Activated naive CD8-positive, alpha-beta T cell (primary cell): ENCODE results near the gene LZTR1.
A peak's percentile ranks its signal among the peaks of the same experiment; 100 is the strongest.

Source experiments
- H3K27ac Mint-ChIP-seq: one replicate; pipeline ENCODE4 v1.8.0; 2021; ENCODE audit warnings: mixed read lengths
- H3K27me3 Mint-ChIP-seq: one replicate; pipeline ENCODE4 v1.8.0; 2021; ENCODE audit warnings: mixed read lengths
- H3K36me3 Mint-ChIP-seq: one replicate; pipeline ENCODE4 v1.8.0; 2021; ENCODE audit warnings: mixed read lengths
- H3K4me1 Mint-ChIP-seq: one replicate; pipeline ENCODE4 v1.8.0; 2021; ENCODE audit warnings: low read depth, mixed read lengths
- H3K4me3 Mint-ChIP-seq: one replicate; pipeline ENCODE4 v1.8.0; 2021; ENCODE audit warnings: mild to moderate bottlenecking, mixed read lengths
- H3K9me3 Mint-ChIP-seq: one replicate; pipeline ENCODE4 v1.8.0; 2021; ENCODE audit warnings: low read depth, mixed read lengths

LZTR1 gene

DNA sequence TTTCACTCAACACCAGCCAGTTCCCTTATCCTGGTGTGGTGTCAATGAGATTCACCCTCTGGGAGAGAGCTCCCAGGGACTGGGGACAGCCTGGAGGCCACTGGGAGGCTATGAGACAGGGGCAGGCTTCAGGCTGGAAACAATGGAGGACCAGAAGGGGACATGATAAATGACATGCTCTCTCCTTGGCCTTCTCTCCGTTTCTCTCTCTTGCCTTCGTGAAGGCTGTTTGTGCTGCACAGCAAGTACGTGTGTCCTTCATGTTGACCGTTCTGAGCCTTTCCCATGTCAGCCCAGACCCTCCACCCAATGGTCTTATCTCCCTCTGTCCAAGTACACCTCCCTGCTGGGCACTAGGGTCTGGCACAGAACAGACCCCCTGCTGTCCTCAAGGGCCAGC lies 1.6 kb upstream of the LZTR1 start:
- Mint-ChIP-seq H3K4me1 (peaks cover 38% of the 10 kb centered on the region), H3K27me3 (no peaks in the 10 kb centered on the region), H3K36me3 (peaks cover 4% of the 10 kb centered on the region), H3K4me3 (peak overlapping the region; percentile 94), H3K9me3 (no peaks in the 10 kb centered on the region), H3K27ac (no peak overlapping the region)

DNA sequence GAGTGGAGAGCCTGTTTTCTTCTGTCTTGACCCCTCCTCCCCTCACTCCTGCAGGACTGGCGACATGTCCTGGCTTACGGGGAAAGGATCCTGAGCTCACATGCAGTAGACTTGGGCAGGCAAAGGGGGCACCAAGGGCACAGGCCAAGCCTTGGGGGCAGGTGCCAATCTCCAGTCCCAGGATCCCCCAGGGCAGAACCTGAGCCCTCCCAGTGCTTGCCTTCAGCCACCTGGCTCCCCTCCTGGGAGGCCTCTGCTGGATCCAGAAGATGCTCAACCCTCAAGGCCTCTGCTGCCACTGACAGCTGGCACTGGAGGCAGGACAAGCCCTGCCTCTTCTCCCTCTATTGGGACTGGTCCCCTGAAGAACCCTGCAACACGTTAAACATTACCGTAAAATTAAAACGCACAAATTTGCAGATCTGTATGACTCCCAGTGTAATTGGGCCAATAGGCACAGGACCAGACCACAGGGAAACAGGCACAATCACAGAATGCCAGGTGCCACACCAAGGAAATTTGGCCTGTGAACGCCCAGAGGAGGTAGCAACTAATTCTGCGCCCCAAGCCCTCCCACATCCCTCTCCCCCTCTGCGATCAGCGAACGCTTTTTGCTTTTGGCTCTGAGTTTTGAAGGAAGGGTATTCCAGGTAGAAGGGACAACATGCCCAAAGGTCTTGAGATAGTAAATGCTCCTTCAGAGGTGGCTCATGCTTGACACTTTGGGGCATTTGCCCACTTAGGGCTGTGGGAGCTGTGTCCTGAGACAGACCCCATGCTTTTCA lies 967 bp upstream of the LZTR1 start:
- H3K9me3 Mint-ChIP-seq, result no peaks in the 10 kb centered on the region
- H3K27me3 Mint-ChIP-seq, result no peaks in the 10 kb centered on the region
- H3K4me1 Mint-ChIP-seq, result peaks cover 38% of the 10 kb centered on the region
- H3K4me3 Mint-ChIP-seq, result peak overlapping the region; percentile 94
- peaks cover 4% of the 10 kb centered on the region for H3K36me3 Mint-ChIP-seq
- H3K27ac Mint-ChIP-seq, result peak overlapping the region; percentile 95

DNA sequence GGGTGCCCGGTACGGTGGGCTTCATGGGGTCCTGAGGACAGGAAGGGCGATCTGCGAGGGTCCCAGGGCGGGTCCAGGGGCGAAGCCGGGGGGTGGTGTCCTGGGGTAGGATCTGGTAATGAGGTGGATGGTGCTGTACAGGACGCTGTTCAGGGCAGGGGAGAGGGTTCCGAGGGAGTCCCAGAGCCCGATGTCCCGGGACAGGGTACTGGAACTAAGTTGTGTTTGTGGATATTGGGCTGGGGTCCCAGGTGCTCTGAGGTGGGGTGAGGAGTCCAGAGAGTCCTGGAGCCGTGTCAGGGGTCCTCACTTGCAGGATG lies 426 bp downstream of the LZTR1 start:
- Mint-ChIP-seq H3K4me1 (peaks cover 38% of the 10 kb centered on the region), H3K27ac (peak overlapping the region; percentile 87), H3K4me3 (peak overlapping the region; percentile 94), H3K9me3 (no peaks in the 10 kb centered on the region), H3K27me3 (no peaks in the 10 kb centered on the region), H3K36me3 (peaks cover 10% of the 10 kb centered on the region)

- Mint-ChIP-seq H3K4me1 (peaks cover 38% of the 10 kb centered on the region), H3K4me3 (peak overlapping the region; percentile 94), H3K9me3 (no peaks in the 10 kb centered on the region), H3K36me3 (peaks cover 10% of the 10 kb centered on the region), H3K27me3 (no peaks in the 10 kb centered on the region), H3K27ac (peak overlapping the region; percentile 87)
Observed at GRCh38 chr22:20983081-20983771, 1.1 kb downstream of the LZTR1 start.

GRCh38 chr22:20985720-20986119 lies 3.6 kb downstream of the LZTR1 start:
- Mint-ChIP-seq H3K27me3 (no peaks in the 10 kb centered on the region), H3K36me3 (peaks cover 10% of the 10 kb centered on the region), H3K4me3 (no peak overlapping the region), H3K27ac (no peak overlapping the region), H3K9me3 (no peaks in the 10 kb centered on the region), H3K4me1 (peaks cover 28% of the 10 kb centered on the region)

GRCh38 chr22:20986365-20986764 lies 4.3 kb downstream of the LZTR1 start:
- peaks cover 10% of the 10 kb centered on the region for H3K36me3 Mint-ChIP-seq
- H3K9me3 Mint-ChIP-seq, result no peaks in the 10 kb centered on the region
- H3K27me3 Mint-ChIP-seq, result no peaks in the 10 kb centered on the region
- H3K27ac Mint-ChIP-seq, result no peak overlapping the region
- H3K4me3 Mint-ChIP-seq, result no peak overlapping the region
- H3K4me1 Mint-ChIP-seq, result peaks cover 21% of the 10 kb centered on the region

- Mint-ChIP-seq H3K4me3 (no peak overlapping the region), H3K27me3 (no peaks in the 10 kb centered on the region), H3K9me3 (no peaks in the 10 kb centered on the region), H3K36me3 (peaks cover 10% of the 10 kb centered on the region), H3K27ac (no peak overlapping the region), H3K4me1 (peaks cover 18% of the 10 kb centered on the region)
Observed at GRCh38 chr22:20987375-20987774, 5.3 kb downstream of the LZTR1 start.

- H3K4me3 Mint-ChIP-seq, result no peak overlapping the region
- no peak overlapping the region for H3K27ac Mint-ChIP-seq
- H3K4me1 Mint-ChIP-seq, result peaks cover 8% of the 10 kb centered on the region
- H3K27me3 Mint-ChIP-seq, result no peaks in the 10 kb centered on the region
- H3K9me3 Mint-ChIP-seq, result no peaks in the 10 kb centered on the region
- H3K36me3 Mint-ChIP-seq, result peaks cover 10% of the 10 kb centered on the region
Observed at GRCh38 chr22:20988573-20989322, 6.7 kb downstream of the LZTR1 start.

DNA sequence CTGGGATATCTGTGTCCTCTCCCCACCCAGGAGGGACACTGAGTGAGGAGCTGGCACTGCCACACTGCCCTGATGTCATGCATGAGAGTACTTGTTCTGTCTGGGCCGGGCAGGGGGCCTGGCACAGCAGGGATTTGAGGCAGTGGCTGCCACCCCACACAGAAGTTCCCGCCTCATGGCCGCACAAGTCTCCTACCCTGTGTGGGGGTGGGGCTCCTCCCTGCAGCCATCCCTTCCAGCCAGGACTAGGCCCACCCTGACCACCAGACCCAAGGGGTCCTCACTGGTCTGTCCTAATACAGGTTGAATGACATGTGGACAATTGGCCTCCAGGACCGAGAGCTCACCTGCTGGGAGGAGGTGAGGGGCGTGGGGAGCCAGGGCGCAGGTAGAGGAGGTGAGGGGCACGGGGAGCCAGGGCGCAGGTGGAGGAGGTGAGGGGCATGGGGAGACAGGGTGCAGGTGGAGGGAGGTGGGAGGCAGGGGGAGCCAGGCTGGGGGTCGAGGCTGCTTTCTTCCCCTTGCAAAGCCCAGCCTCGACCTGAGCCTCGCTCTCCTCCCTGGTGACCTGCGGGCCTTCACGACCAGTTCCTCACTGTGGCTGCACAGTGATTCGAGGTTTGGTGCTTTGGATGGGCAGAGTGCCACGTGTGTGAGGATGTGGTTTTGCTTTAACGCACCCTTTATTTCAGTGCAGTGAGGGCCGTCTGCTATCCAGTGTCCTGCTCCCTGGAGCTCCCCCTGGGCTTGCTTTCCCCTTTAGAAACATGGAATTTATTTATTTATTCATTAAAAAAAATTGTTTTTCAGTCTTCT lies 7.4 kb downstream of the LZTR1 start:
- H3K27ac Mint-ChIP-seq, result no peak overlapping the region
- no peak overlapping the region for H3K4me3 Mint-ChIP-seq
- H3K4me1 Mint-ChIP-seq, result peaks cover 4% of the 10 kb centered on the region
- H3K27me3 Mint-ChIP-seq, result no peaks in the 10 kb centered on the region
- peaks cover 6% of the 10 kb centered on the region for H3K36me3 Mint-ChIP-seq
- no peaks in the 10 kb centered on the region for H3K9me3 Mint-ChIP-seq

DNA sequence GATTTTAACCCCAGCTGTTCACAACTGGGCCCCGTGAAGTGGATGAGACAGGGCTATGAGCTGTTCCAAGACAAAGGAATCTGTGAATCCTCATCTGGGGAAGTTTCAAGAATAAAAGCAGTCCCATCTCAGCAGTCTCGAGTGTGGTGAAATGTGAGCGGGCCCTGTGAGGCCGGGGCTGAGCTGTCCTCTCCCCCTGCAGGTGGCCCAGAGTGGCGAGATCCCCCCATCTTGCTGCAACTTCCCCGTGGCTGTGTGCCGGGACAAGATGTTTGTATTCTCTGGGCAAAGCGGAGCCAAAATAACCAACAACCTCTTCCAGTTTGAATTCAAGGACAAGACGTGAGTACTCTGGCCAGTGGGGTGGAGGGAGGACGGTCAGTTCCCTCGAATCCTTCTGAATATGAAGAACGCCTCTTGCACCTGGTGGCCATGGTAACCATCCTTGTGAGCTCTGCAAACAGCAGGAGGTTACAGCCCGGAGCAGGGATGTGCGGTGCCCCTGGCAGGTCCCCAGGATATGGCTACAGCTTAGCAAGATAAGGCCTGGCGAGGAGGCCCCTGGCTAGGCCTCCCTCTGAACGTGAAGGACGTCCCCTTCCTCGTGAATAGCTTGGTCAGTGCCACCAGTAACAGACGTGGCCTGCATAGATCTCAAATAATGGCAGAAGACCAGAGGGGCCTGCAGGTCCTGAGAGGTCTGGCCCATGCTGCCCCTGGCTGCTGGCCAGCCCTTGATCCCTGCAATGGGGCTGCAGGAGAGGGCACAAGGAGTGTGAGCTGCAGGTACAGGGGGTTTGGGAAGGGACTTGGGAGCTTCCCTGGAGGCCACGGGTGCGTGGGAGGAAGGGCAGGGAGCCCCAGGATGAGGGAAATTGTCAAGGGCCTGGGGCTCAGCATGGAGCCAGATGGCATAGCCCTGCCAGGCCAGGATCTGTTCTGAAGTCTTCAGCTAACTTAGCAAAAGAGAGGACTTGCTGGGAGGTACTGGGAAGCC lies 8.4 kb downstream of the LZTR1 start:
- Mint-ChIP-seq H3K36me3 (peaks cover 6% of the 10 kb centered on the region), H3K4me3 (peak overlapping the region; percentile 7), H3K27me3 (no peaks in the 10 kb centered on the region), H3K27ac (no peak overlapping the region), H3K4me1 (peaks cover 4% of the 10 kb centered on the region), H3K9me3 (no peaks in the 10 kb centered on the region)

DNA sequence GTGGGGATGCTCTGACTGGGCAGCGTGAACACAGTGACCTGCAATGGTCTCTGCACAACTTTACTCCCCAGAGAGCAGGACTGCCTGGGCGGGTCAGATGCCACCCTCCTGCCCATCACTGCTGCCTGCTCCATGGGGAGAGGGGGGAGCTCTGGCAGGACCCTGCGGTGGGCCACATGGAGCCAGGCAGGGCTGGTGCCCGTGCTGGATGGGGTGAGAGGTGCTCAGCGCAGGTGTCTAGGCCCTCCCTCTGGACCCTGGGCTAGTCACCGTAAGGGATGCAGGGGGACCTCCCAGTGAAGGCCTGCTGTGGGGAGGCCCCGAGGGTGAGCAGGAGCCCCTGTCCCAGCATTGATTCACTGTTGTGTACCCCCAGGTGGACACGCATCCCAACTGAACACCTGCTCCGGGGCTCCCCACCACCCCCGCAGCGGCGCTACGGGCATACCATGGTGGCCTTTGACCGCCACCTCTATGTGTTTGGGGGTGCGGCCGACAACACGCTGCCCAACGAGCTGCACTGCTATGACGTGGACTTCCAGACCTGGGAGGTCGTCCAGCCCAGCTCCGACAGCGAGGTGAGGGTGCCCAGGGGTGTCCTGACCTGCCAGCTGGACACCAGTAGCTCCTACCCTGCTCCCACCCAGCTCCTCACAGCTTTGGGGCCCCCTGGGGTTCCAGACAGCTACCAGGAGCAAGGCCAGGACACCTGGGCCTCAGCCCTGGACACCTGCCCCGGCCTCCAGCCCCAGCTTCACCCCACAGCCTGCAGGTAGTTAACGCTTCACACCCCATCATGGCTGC lies 9.4 kb downstream of the LZTR1 start:
- H3K4me3 Mint-ChIP-seq, result no peak overlapping the region
- H3K27ac Mint-ChIP-seq, result no peak overlapping the region
- no peaks in the 10 kb centered on the region for H3K9me3 Mint-ChIP-seq
- H3K27me3 Mint-ChIP-seq, result no peaks in the 10 kb centered on the region
- H3K36me3 Mint-ChIP-seq, result peaks cover 3% of the 10 kb centered on the region
- peaks cover 4% of the 10 kb centered on the region for H3K4me1 Mint-ChIP-seq

DNA sequence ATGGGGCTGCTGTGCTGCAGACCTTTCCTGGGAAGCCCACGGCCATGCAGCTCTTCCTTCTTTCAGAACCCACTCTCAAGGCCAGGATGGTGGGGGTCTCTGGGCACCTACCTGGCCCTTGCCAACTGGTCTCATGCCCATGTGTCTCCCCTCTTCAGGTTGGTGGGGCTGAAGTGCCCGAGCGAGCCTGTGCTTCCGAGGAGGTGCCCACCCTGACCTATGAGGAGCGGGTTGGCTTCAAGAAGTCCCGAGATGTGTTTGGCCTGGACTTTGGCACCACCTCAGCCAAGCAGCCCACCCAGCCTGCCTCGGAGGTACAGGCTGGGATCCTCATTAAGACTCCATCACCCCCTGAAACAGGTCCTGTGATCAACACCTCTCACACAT lies 10.0 kb downstream of the LZTR1 start:
- H3K27ac Mint-ChIP-seq, result no peak overlapping the region
- no peaks in the 10 kb centered on the region for H3K9me3 Mint-ChIP-seq
- no peaks in the 10 kb centered on the region for H3K36me3 Mint-ChIP-seq

More for the DNA sequence above, 10.0 kb downstream of the LZTR1 start:
- Mint-ChIP-seq H3K27me3 (no peaks in the 10 kb centered on the region), H3K4me1 (peaks cover 4% of the 10 kb centered on the region), H3K4me3 (no peak overlapping the region)
